Activated CD4-positive, CD25-positive, alpha-beta regulatory T cell treated with anti-CD3 and anti-CD28 coated beads, Interleukin-2, amount 50 U/mL, for 24 hours (primary cell): ENCODE results near the gene MTHFSD.
"Not testable (repeated sequence)": the region's sequence is repeated elsewhere in the genome, so short reads cannot be mapped to it uniquely, and the experiment has no call there.

Experiments used
- ATAC-seq, 2 donors: fragments of 150-1000 bp; cut with Tn5 transposase; one replicate each; pipeline ENCODE4 v1.10.0; 2021; ENCODE audit warnings: mild to moderate bottlenecking in 1 of 2, moderate library complexity in 1 of 2

Gene MTHFSD

GRCh38 chr16:86554917-86555703 lies at the start of gene MTHFSD:
TSS of gene MTHFSD (minus strand) at chr16:86555235. CDS start at chr16:86555184, 51 bp downstream.
- ATAC-seq = peak; percentile 87 to 91

- peak; percentile 90 to 95 for ATAC-seq
These were observed 49.6 kb upstream of the MTHFSD start for GRCh38 chr16:86604436-86605193.

- no peak for ATAC-seq
These were observed 47.5 kb upstream of the MTHFSD start for GRCh38 chr16:86602521-86602920.

- no peak for ATAC-seq
These were observed 46.3 kb upstream of the MTHFSD start for GRCh38 chr16:86601356-86601755.

- ATAC-seq = no peak
These were observed 43.9 kb upstream of the MTHFSD start for GRCh38 chr16:86598607-86599565.

GRCh38 chr16:86597880-86598606 lies 43.0 kb upstream of the MTHFSD start:
- ATAC-seq = no peak

- ATAC-seq = no peak
These were observed 42.3 kb upstream of the MTHFSD start for GRCh38 chr16:86597126-86597879.

GRCh38 chr16:86595983-86596605 lies 41.1 kb upstream of the MTHFSD start:
- ATAC-seq = no peak

GRCh38 chr16:86594721-86595120 lies 39.7 kb upstream of the MTHFSD start:
- no peak for ATAC-seq

GRCh38 chr16:86593913-86594620 lies 39.0 kb upstream of the MTHFSD start:
- ATAC-seq = no peak

GRCh38 chr16:86591270-86591669 lies 36.2 kb upstream of the MTHFSD start:
- no peak for ATAC-seq

GRCh38 chr16:86590501-86591144 lies 35.6 kb upstream of the MTHFSD start:
- ATAC-seq = no peak

GRCh38 chr16:86587955-86588354 lies 32.9 kb upstream of the MTHFSD start:
- not testable (repeated sequence) for ATAC-seq

- no peak for ATAC-seq
These were observed 32.5 kb upstream of the MTHFSD start for GRCh38 chr16:86587487-86587886.

GRCh38 chr16:86585821-86586611 lies 31.0 kb upstream of the MTHFSD start:
- no peak for ATAC-seq

- ATAC-seq = no peak
These were observed 30.0 kb upstream of the MTHFSD start for GRCh38 chr16:86584726-86585721.

GRCh38 chr16:86584071-86584685 lies 29.1 kb upstream of the MTHFSD start:
- no peak for ATAC-seq
